H1 (cell line): ENCODE data around the gene SLC9C2. TPM values are rescaled to one million over a fixed set of nuclear protein-coding genes. Genes with fewer than 3 reads are reported as not detected.

Source experiments
- CTCF ChIA-PET: fragments of 300-600 bp; sonication (Branson Sonifier 250); formaldehyde crosslinking; loops from one replicate; lab custom pipeline; 2021; ENCODE audit not compliant: partially characterized antibody; lab: Charles Lee
- POLR2A ChIA-PET: fragments of 300-600 bp; sonication (Branson Sonifier 250); formaldehyde crosslinking; loops from one replicate; lab custom pipeline; 2021; ENCODE audit warnings: inconsistent platforms; ENCODE audit not compliant: partially characterized antibody; lab: Charles Lee
- DNase-seq, 2 experiments: peaks; one replicate each; pipeline versions ENCODE4 v3.0.0 to v3.0.0-alpha.2; 2010 to 2022; ENCODE audit warnings: low spot score in 2 of 2, low read depth in 1 of 2, mixed read lengths in 1 of 2
- FAIRE-seq: peaks from 2 replicates; lab custom pipeline; 2011; peaks lifted over from hg19 to GRCh38; lab: Jason Lieb, UNC
- H2AFZ ChIP-seq: 2 replicates; pipeline ENCODE4 v1.8.1; 2012; ENCODE audit warnings: low read length, inconsistent platforms
- H2AK5ac ChIP-seq: 2 replicates; pipeline ENCODE4 v1.6.1; 2013; ENCODE audit warnings: low read depth, low read length
- H2BK120ac ChIP-seq: replicated peaks from 2 replicates; pipeline ENCODE3; 2013; ENCODE audit warnings: low read depth, low read length, inconsistent platforms
- H2BK12ac ChIP-seq: 2 replicates; pipeline ENCODE4 v1.6.1; 2013; ENCODE audit warnings: low read depth, low read length
- H2BK15ac ChIP-seq: 2 replicates; pipeline ENCODE4 v1.6.1; 2013; ENCODE audit warnings: low read length
- H2BK20ac ChIP-seq: 2 replicates; pipeline ENCODE4 v1.6.1; 2013; ENCODE audit warnings: low read length
- H2BK5ac ChIP-seq: 2 replicates; pipeline ENCODE4 v1.6.1; 2013; ENCODE audit warnings: low read depth, low read length
- H3K14ac ChIP-seq: 2 replicates; pipeline ENCODE4 v1.6.1; 2013; ENCODE audit warnings: inconsistent platforms; ENCODE audit not compliant: insufficient read length
- H3K18ac ChIP-seq: 2 replicates; pipeline ENCODE4 v1.6.1; 2013; ENCODE audit warnings: low read length; ENCODE audit errors: extremely low read depth
- H3K23ac ChIP-seq: 2 replicates; pipeline ENCODE4 v1.6.1; 2013; ENCODE audit warnings: inconsistent platforms; ENCODE audit not compliant: insufficient read length
- H3K23me2 ChIP-seq: 2 replicates; pipeline ENCODE4 v1.6.1; 2013; ENCODE audit warnings: low read depth, low read length
- H3K27ac ChIP-seq: 2 replicates; pipeline ENCODE4 v1.6.1; 2011; ENCODE audit warnings: low read depth, low read length, inconsistent platforms
- H3K27me3 ChIP-seq, 4 experiments: replicated peaks in 1 of 4; 1 replicate in 1 of 4; 2 replicates in 3 of 4; pipeline versions ENCODE4 v1.6.1 to v1.8.1; 2011 to 2013; ENCODE audit warnings: low read length in 3 of 4, mild to moderate bottlenecking in 3 of 4, inconsistent platforms in 2 of 4, mixed read lengths in 2 of 4, moderate library complexity in 1 of 4; ENCODE audit not compliant: control insufficient read depth in 3 of 4, insufficient read depth in 3 of 4; ENCODE audit errors: extremely low read depth in 1 of 4
- H3K36me3 ChIP-seq, 4 experiments: 2 replicates each; pipeline versions ENCODE4 v1.6.1 to v1.8.1; 2011 to 2013; ENCODE audit warnings: mild to moderate bottlenecking in 4 of 4, low read length in 3 of 4, moderate library complexity in 2 of 4, control low read depth in 1 of 4, inconsistent platforms in 1 of 4; ENCODE audit not compliant: insufficient read depth in 4 of 4, control insufficient read depth in 2 of 4
- H3K4ac ChIP-seq: replicated peaks from 2 replicates; pipeline ENCODE3; 2013; ENCODE audit warnings: low read length, low read depth, mixed read lengths, inconsistent platforms; ENCODE audit not compliant: insufficient read length
- H3K4me1 ChIP-seq, 4 experiments: replicated peaks in 1 of 4; 1 replicate in 1 of 4; 2 replicates in 3 of 4; pipeline versions ENCODE4 v1.6.1 to v1.8.1; 2011 to 2013; ENCODE audit warnings: low read length in 3 of 4, inconsistent platforms in 2 of 4, mixed read lengths in 1 of 4; ENCODE audit not compliant: insufficient read depth in 4 of 4, control insufficient read depth in 3 of 4
- H3K4me2 ChIP-seq, 2 experiments: 2 replicates each; pipeline versions ENCODE4 v1.6.1 to v1.8.1; 2011 to 2013; ENCODE audit warnings: low read depth in 2 of 2, low read length in 2 of 2, control low read depth in 1 of 2, inconsistent platforms in 1 of 2, mild to moderate bottlenecking in 1 of 2; ENCODE audit not compliant: insufficient read depth in 1 of 2
- H3K4me3 ChIP-seq, 4 experiments: fragments of 200-600, 300-600 bp in 1 of 4; sonication (generic), shearing (Covaris generic), sonication (Bioruptor Twin) in 1 of 4; 2 replicates each; pipeline versions ENCODE4 v1.5.1 to v1.8.1; 2011 to 2016; ENCODE audit warnings: low read length in 4 of 4, low read depth in 3 of 4, control low read depth in 2 of 4, inconsistent platforms in 2 of 4, mild to moderate bottlenecking in 2 of 4, mixed read lengths in 1 of 4, moderate library complexity in 1 of 4; ENCODE audit not compliant: insufficient read depth in 2 of 4; ENCODE audit errors: extremely low read depth in 1 of 4
- H3K56ac ChIP-seq: replicated peaks from 2 replicates; pipeline ENCODE3; 2013; ENCODE audit warnings: low read depth, mild to moderate bottlenecking, mixed read lengths, low read length, inconsistent platforms; ENCODE audit not compliant: insufficient read length
- H3K79me1 ChIP-seq: 2 replicates; pipeline ENCODE4 v1.6.1; 2013; ENCODE audit warnings: low read depth, low read length, control low read depth
- H3K79me2 ChIP-seq, 2 experiments: 2 replicates each; pipeline versions ENCODE4 v1.6.1 to v1.8.1; 2012 to 2013; ENCODE audit warnings: low read length in 2 of 2, mild to moderate bottlenecking in 2 of 2, inconsistent platforms in 1 of 2; ENCODE audit not compliant: insufficient read depth in 2 of 2, control insufficient read depth in 1 of 2
- H3K9ac ChIP-seq, 4 experiments: replicated peaks in 1 of 4; 1 replicate in 1 of 4; 2 replicates in 3 of 4; pipeline versions ENCODE4 v1.6.1 to v1.8.1; 2011 to 2013; ENCODE audit warnings: low read depth in 3 of 4, low read length in 3 of 4, control low read depth in 2 of 4, mild to moderate bottlenecking in 2 of 4, moderate library complexity in 2 of 4, inconsistent platforms in 1 of 4; ENCODE audit errors: extremely low read depth in 1 of 4
- H3K9me3 ChIP-seq, 2 experiments: 2 replicates each; pipeline versions ENCODE4 v1.6.1 to v1.8.1; 2012 to 2013; ENCODE audit warnings: mild to moderate bottlenecking in 2 of 2, moderate library complexity in 2 of 2, control low read depth in 1 of 2, inconsistent platforms in 1 of 2, low read depth in 1 of 2, low read length in 1 of 2, mixed read lengths in 1 of 2; ENCODE audit not compliant: insufficient read depth in 2 of 2
- H4K20me1 ChIP-seq, 2 experiments: replicated peaks in 1 of 2; 2 replicates each; pipeline versions ENCODE3 to v1.8.1; 2011 to 2013; ENCODE audit warnings: inconsistent platforms in 2 of 2, low read length in 2 of 2, mild to moderate bottlenecking in 1 of 2; ENCODE audit not compliant: insufficient read depth in 2 of 2, control insufficient read depth in 1 of 2
- H4K5ac ChIP-seq: 2 replicates; pipeline ENCODE4 v1.6.1; 2013; ENCODE audit warnings: low read length, low read depth, mixed read lengths, inconsistent platforms; ENCODE audit not compliant: insufficient read length
- H4K8ac ChIP-seq: 2 replicates; pipeline ENCODE4 v1.8.0; 2013; ENCODE audit warnings: mild to moderate bottlenecking, moderate library complexity, low read length, inconsistent platforms; ENCODE audit not compliant: insufficient read depth; ENCODE audit errors: extremely low read depth
- H4K91ac ChIP-seq: replicated peaks from 2 replicates; pipeline ENCODE3; 2013; ENCODE audit warnings: low read length, mixed read lengths, inconsistent platforms; ENCODE audit not compliant: insufficient read length
- SRF ChIP-seq: IDR thresholded peaks from 2 replicates; pipeline ENCODE4 v1.6.1; 2011; ENCODE audit warnings: mild to moderate bottlenecking, low read depth, low read length, moderate library complexity
- ZNF274 ChIP-seq: IDR thresholded peaks from 2 replicates; pipeline ENCODE4 v1.7.0; 2012; ENCODE audit warnings: low read length, borderline replicate concordance; ENCODE audit errors: extremely low read depth
- WGBS, 2 experiments: shearing (Covaris generic) in 1 of 2; methylation state at CpG; one replicate each; pipeline versions ENCODE4 v1.1.6 to v1.1.7; 2013 to 2015; ENCODE audit warnings: low lambda C conversion rate in 2 of 2, mixed read lengths in 2 of 2, inconsistent platforms in 1 of 2, low coverage in 1 of 2, missing lambda C conversion rate in 1 of 2; ENCODE audit not compliant: insufficient replicate concordance in 2 of 2, insufficient coverage in 1 of 2, insufficient read length in 1 of 2; ENCODE audit errors: extremely low coverage in 1 of 2, missing lambda C conversion rate in 1 of 2; 5-methylcytosine and 5-hydroxymethylcytosine counted together
- polyA plus RNA-seq, 7 experiments: library from polyadenylated mRNA; depleted of rRNA in 3 of 7; stranded (reverse) in 5 of 7; unstranded in 2 of 7; fragments of >200 nt in 5 of 7; fragments of 200-250 nt in 2 of 7; gene quantifications; 1 replicate in 5 of 7; 2 replicates in 1 of 7; 4 replicates in 1 of 7; pipeline versions ENCODE4 v1.2.1 to v1.2.3, GENCODE V29; 2011 to 2013; ENCODE audit warnings: missing spikeins in 2 of 7, mixed read lengths in 2 of 7
- total RNA-seq: library from RNA; stranded (reverse); fragmentation: NEBNext Ultra II Directional; extraction: Animal tissue kit (Norgen Biotek cat#: 25700); gene quantifications from 2 replicates; pipeline ENCODE4 v1.2.1, GENCODE V29; 2021
- TF ChIP-seq, protein P1 (sequence below): IDR thresholded peaks from 2 replicates; pipeline ENCODE4 v1.6.1; 2011; ENCODE audit warnings: low read length, improper control_type of control experiment

The SLC9C2 gene
- total and polyA plus RNA-seq, 2 of the 8 experiments (the other 6 are each of a cell fraction or from before 2014, with no cell fraction given), result not detected

DNA sequence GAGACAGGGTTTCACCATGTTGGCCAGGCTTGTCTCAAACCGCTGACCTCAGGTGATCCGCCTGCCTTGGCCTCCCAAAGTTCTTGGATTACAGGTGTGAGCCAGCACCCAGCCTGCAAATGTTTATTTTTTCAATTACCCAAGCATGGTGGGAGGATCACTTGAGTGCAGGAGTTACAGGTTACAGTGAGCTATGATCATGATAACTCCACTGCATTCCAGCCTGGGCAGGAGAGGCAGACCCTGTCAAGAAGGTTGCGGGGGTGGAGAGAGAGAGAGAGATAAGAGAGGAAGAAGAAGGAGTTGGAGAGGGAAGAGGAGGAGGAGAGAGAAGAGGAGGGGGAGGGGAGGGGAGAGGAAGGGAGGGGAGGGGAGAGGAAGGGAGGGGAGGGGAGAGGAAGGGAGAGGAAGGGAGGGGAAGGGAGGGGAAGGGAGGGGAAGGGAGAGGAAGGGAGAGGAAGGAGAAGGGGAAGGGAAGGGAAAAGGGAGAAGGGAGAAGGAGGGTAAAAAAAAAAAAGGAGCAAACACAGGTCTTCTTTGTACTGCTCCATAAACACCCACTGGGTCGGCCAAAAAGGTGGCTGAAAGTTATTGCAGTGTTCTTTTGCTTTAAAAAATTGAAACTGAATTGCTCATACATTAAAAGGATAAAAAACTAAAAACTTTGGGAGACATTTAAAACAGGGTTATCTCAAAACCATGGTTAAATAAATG, 5.8 kb upstream of the SLC9C2 start:
- Histone ChIP-seq H3K27me3 (no peaks in the 10 kb centered on the region), H3K14ac (no peak overlapping the region), H2BK20ac (no peak overlapping the region), H2AK5ac (no peak overlapping the region), H4K91ac (no peak overlapping the region), H3K4me1 (no peaks in the 10 kb centered on the region), H2BK5ac (no peak overlapping the region), H3K79me2 (no peaks in the 10 kb centered on the region), H3K23ac (no peak overlapping the region), H3K56ac (no peak overlapping the region), H3K9me3 (peaks cover 8 to 32% of the 10 kb centered on the region in 2 experiments), H3K18ac (no peak overlapping the region), H2AFZ (no peak overlapping the region), H3K23me2 (no peaks in the 10 kb centered on the region), H4K5ac (no peak overlapping the region), H2BK15ac (no peak overlapping the region), H4K20me1 (no peaks in the 10 kb centered on the region), H3K4ac (no peak overlapping the region), H2BK12ac (no peak overlapping the region), H2BK120ac (no peak overlapping the region), H3K4me2 (no peak overlapping the region), H3K27ac (no peak overlapping the region), H3K4me3 (no peak overlapping the region), H4K8ac (no peak overlapping the region), H3K36me3 (no peaks in the 10 kb centered on the region; a peak in 2 of 8 replicates), H3K9ac (no peak overlapping the region), H3K79me1 (no peaks in the 10 kb centered on the region)
- FAIRE-seq (no peak), DNase-seq (no peak)
- WGBS, 2 experiments, result 86% methylated on average over 4 of the region's 4 CpGs; no CpG with 5 or more reads in 1 of the 2 experiments
- ChIA-PET POLR2A (interaction anchor here (0.7 kb wide), 1 partner anchor 18 kb away, joined by 3 read pairs; no protein-coding TSS in a partner anchor), CTCF (no interaction called here)
- TF ChIP-seq SRF (no peak), ZNF274 (no peak)
- TF ChIP-seq, protein P1, sequence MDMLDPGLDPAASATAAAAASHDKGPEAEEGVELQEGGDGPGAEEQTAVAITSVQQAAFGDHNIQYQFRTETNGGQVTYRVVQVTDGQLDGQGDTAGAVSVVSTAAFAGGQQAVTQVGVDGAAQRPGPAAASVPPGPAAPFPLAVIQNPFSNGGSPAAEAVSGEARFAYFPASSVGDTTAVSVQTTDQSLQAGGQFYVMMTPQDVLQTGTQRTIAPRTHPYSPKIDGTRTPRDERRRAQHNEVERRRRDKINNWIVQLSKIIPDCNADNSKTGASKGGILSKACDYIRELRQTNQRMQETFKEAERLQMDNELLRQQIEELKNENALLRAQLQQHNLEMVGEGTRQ, result no peak
